ENCODE measurements around the gene PHKA2. TPM values are rescaled to one million over a fixed set of nuclear protein-coding genes. Genes with fewer than 3 reads are reported as not detected.

PHKA2 gene
- total and polyA plus RNA-seq, 10 of the 15 experiments (the other 5 are each of a cell fraction or from before 2014, with no cell fraction given): 1.4 to 25.6 (median 15.4) TPM

DNA sequence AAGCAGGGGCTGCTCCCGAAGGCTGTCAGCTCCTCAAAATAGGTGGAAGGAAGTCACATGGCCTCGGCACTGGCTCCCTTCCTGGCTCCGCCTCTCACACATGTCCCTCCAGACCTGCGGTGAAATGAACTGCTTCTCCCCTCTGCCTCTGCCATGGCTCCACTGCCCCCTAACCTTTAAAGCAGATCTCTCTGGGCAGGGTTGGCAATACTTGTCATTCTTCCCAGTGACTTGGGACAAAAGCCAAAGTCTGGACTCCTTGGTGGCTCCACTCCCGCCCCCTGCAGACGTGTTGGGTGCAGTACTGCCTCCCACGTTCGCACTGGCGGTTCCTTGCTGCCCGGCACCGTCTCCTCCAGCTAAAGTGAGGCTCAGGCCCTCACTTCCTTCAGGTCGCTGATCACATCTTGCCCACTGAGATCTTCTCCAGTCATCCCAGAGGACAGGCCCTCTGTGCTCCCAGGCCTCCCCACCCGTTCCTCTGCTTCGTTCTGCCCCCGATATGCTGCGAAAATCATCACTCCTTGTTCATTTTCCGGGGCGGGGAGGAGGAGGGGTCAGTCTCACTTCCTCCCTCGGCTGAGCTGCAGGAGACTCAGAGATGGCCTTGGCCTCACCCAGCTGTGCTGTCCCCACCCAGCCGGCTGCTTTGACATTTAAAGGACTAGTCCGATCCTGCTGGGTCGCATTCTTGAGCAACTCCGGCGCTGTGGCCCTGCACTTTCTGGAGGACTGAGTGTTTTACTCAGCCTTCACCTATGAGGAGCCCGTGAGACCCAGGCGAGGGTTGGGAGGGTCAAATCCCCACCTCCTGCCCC is 97.4 kb downstream of the PHKA2 start (continued):
- peak; percentile 55; the same call in 1 of the 2 replicates for TF ChIP-seq MXI1 (IDR thresholded peaks at IDR 0.05; ENCODE audit: low read depth, low read length)
- TF ChIP-seq, protein P1, sequence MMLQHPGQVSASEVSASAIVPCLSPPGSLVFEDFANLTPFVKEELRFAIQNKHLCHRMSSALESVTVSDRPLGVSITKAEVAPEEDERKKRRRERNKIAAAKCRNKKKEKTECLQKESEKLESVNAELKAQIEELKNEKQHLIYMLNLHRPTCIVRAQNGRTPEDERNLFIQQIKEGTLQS (IDR thresholded peaks at IDR 0.05; ENCODE audit: borderline replicate concordance, extremely low read depth, low read depth, low read length): no peak
- 0 out of 2 replicates have a peak, but pooled peaks have one; percentile 46 for TF ChIP-seq RB1 (IDR thresholded peaks at IDR 0.05; ENCODE audit: borderline replicate concordance)
- TF ChIP-seq HDGF (IDR thresholded peaks at IDR 0.05): 0 out of 2 replicates have a peak, but pooled peaks have one; percentile 20
- 0 out of 2 replicates have a peak, but pooled peaks have one; percentile 29 for TF ChIP-seq CBX5 (IDR thresholded peaks at IDR 0.05; ENCODE audit: low read depth)
- TF ChIP-seq EP300 (IDR thresholded peaks at IDR 0.05; ENCODE audit: borderline replicate concordance in 1 of 2, control insufficient read depth in 1 of 2, low read depth in 2 of 2, low read length in 2 of 2): no peak
- 0 out of 2 replicates have a peak, but pooled peaks have one; percentile 34 for TF ChIP-seq POLR2A (IDR thresholded peaks at IDR 0.05; ENCODE audit: low read depth, low read length)
- no peak for TF ChIP-seq YBX1 (IDR thresholded peaks at IDR 0.05)
- no peak for TF ChIP-seq HDAC2 (IDR thresholded peaks at IDR 0.05)
- peak; percentile 47; the same call in 1 of the 2 replicates for TF ChIP-seq PML (IDR thresholded peaks at IDR 0.05; ENCODE audit: low read length)
- no peak for TF ChIP-seq IRF5 (IDR thresholded peaks at IDR 0.05; ENCODE audit: borderline replicate concordance)
- TF ChIP-seq, protein P2, sequence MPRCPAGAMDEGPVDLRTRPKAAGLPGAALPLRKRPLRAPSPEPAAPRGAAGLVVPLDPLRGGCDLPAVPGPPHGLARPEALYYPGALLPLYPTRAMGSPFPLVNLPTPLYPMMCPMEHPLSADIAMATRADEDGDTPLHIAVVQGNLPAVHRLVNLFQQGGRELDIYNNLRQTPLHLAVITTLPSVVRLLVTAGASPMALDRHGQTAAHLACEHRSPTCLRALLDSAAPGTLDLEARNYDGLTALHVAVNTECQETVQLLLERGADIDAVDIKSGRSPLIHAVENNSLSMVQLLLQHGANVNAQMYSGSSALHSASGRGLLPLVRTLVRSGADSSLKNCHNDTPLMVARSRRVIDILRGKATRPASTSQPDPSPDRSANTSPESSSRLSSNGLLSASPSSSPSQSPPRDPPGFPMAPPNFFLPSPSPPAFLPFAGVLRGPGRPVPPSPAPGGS (IDR thresholded peaks at IDR 0.05; ENCODE audit: borderline replicate concordance, insufficient read depth, low read depth, low read length, poor library complexity, severe bottlenecking): no peak
- TF ChIP-seq CUX1 (IDR thresholded peaks at IDR 0.05; ENCODE audit: insufficient replicate concordance, low read depth, low read length): no peak
- TF ChIP-seq BRCA1 (IDR thresholded peaks at IDR 0.05; ENCODE audit: low read depth, low read length): no peak
- TF ChIP-seq RFX5 (IDR thresholded peaks at IDR 0.05; ENCODE audit: low read depth, low read length): no peak
- 0 out of 2 replicates have a peak, but pooled peaks have one; percentile 18 for TF ChIP-seq DPF2 (IDR thresholded peaks at IDR 0.05)
- TF ChIP-seq EED (IDR thresholded peaks at IDR 0.05; ENCODE audit: low read depth): no peak; the same call in 1 of the 2 replicates
- TF ChIP-seq SREBF2 (IDR thresholded peaks at IDR 0.05; ENCODE audit: low read length): no peak
- TF ChIP-seq NR2F1 (conservative IDR thresholded peaks at IDR 0.05): 0 out of 2 replicates have a peak, but pooled peaks have one; percentile 25
- peak; percentile 73; the same call in 1 of the 2 replicates for TF ChIP-seq NBN (IDR thresholded peaks at IDR 0.05)
- TF ChIP-seq SIX5 (IDR thresholded peaks at IDR 0.05; ENCODE audit: low read depth, low read length, severe bottlenecking): no peak
- TF ChIP-seq ZNF384 (IDR thresholded peaks at IDR 0.05; ENCODE audit: borderline replicate concordance, low read depth, low read length): no peak

All from GM12878 (cell line).